Fibroblast of skin of scalp (primary cell): ENCODE measurements around the gene IGFBP6.
A peak's percentile ranks its signal among the peaks of the same experiment; 100 is the strongest.
"Not testable (repeated sequence)": the region's sequence is repeated elsewhere in the genome, so short reads cannot be mapped to it uniquely, and the experiment has no call there.

Experiments
- DNase-seq: peaks from one replicate; pipeline ENCODE4 v3.0.0-alpha.2; 2013

Gene IGFBP6

GRCh38 chr12:53098354-53098981, 1.0 kb downstream of the IGFBP6 start:
- DNase-seq = peak; percentile 86

GRCh38 chr12:53099071-53099882, 1.8 kb downstream of the IGFBP6 start:
- DNase-seq = peak; percentile 98

GRCh38 chr12:53100466-53101151, 3.1 kb downstream of the IGFBP6 start:
- no peak for DNase-seq

GRCh38 chr12:53101266-53101665, 3.8 kb downstream of the IGFBP6 start:
- DNase-seq = no peak

- no peak for DNase-seq
These were observed 4.7 kb downstream of the IGFBP6 start for GRCh38 chr12:53101931-53102781.

GRCh38 chr12:53102883-53103807, 5.7 kb downstream of the IGFBP6 start, which contains the start of gene SOAT2:
Gene SOAT2, plus strand, starts transcription at chr12:53103486. Its CDS starts 92 bp downstream, at chr12:53103578.
- DNase-seq = no peak

- no peak for DNase-seq
These were observed 6.4 kb downstream of the IGFBP6 start for GRCh38 chr12:53103860-53104305.

- no peak for DNase-seq
These were observed 7.8 kb downstream of the IGFBP6 start for GRCh38 chr12:53105256-53105655.

GRCh38 chr12:53105712-53106439, 8.4 kb downstream of the IGFBP6 start:
- DNase-seq = no peak

- no peak for DNase-seq
These were observed 9.7 kb downstream of the IGFBP6 start for GRCh38 chr12:53107122-53107521.

GRCh38 chr12:53112431-53112830, 15.0 kb downstream of the IGFBP6 start:
- DNase-seq = not testable (repeated sequence)

- DNase-seq = no peak
These were observed 15.8 kb downstream of the IGFBP6 start for GRCh38 chr12:53113136-53113705.

- no peak for DNase-seq
These were observed 16.5 kb downstream of the IGFBP6 start for GRCh38 chr12:53113951-53114350.

- DNase-seq = no peak
These were observed 17.8 kb downstream of the IGFBP6 start for GRCh38 chr12:53115112-53115890.

- DNase-seq = no peak
These were observed 18.6 kb downstream of the IGFBP6 start for GRCh38 chr12:53115891-53116648.

- no peak for DNase-seq
These were observed 21.4 kb downstream of the IGFBP6 start for GRCh38 chr12:53118751-53119300.

- no peak for DNase-seq
These were observed 23.4 kb downstream of the IGFBP6 start for GRCh38 chr12:53120685-53121525.
